Measurements from ENCODE around the gene AQP3. TPM values are rescaled to one million over a fixed set of nuclear protein-coding genes. Genes with fewer than 3 reads are reported as not detected.

Gene AQP3
- total and polyA plus RNA-seq, 2 of the 8 experiments (the other 6 are each of a cell fraction or from before 2014, with no cell fraction given) = 2.6 to 7.6 TPM

DNA sequence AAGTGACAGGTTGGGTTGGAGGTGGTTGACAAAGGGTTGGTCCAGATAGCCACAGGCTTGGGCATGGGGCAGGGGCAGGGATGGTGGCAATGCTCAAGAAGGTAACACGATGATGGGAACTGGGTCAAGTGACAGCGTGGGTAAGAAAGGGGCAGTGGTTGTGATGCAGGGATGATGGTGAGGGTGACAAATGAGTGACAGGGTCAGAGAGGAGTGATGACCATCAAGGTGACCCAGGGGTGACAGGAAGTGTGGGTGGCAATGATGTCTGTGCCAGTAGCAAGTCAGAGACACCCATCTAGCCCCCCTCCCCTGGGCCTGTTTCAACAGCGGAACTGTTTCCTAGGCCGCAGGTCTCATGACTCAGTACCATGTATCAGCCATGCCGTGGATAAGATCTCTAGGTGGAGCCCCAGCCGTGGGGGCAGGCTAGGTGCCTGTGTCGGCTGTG lies 20.5 kb downstream of the AQP3 start:
- no peak overlapping the region for H2BK12ac ChIP-seq (ENCODE audit: low read depth, low read length)
- no peak overlapping the region for H3K27ac ChIP-seq (ENCODE audit: low read depth, low read length)
- H2AK5ac ChIP-seq (ENCODE audit: low read depth, low read length) = no peak overlapping the region; the same call in 1 of the 2 replicates
- H3K18ac ChIP-seq (ENCODE audit: extremely low read depth, low read length) = no peak overlapping the region
- WGBS, 2 experiments (ENCODE audit: extremely low coverage in 1 of 2, insufficient coverage in 1 of 2, insufficient read length in 1 of 2, insufficient replicate concordance in 2 of 2, low coverage in 1 of 2, low lambda C conversion rate in 2 of 2, missing lambda C conversion rate in 1 of 2) = 87% methylated on average over 7 of the region's 7 CpGs; no CpG with 5 or more reads in 1 of the 2 experiments
- no peaks in the 10 kb centered on the region; the same call in 1 of the 2 replicates for H3K23me2 ChIP-seq (ENCODE audit: low read depth, low read length)
- H3K56ac ChIP-seq (replicated peaks; ENCODE audit: insufficient read length, low read depth, low read length) = no peak overlapping the region
- H3K27me3 ChIP-seq (replicated peaks in 1 of 4; ENCODE audit: control insufficient read depth in 3 of 4, extremely low read depth in 1 of 4, insufficient read depth in 3 of 4, low read length in 3 of 4) = no peaks in the 10 kb centered on the region
- H3K9me3 ChIP-seq (ENCODE audit: insufficient read depth in 2 of 2, low read depth in 1 of 2, low read length in 1 of 2) = no peaks in the 10 kb centered on the region
- DNase-seq (ENCODE audit: low read depth in 1 of 2, low spot score in 2 of 2) = no peak
- no peak overlapping the region for H3K9ac ChIP-seq (replicated peaks in 1 of 4; ENCODE audit: extremely low read depth in 1 of 4, low read depth in 3 of 4, low read length in 3 of 4)
- 0 out of 2 replicates have a peak overlapping the region, but pooled peaks have one; percentile 29 for H2BK15ac ChIP-seq (ENCODE audit: low read length)
- TF ChIP-seq RAD21 (IDR thresholded peaks at IDR 0.05 in 1 of 2, conservative IDR thresholded peaks at IDR 0.05 in 1 of 2; ENCODE audit: low read depth in 2 of 2, low read length in 2 of 2) = no peak
- TF ChIP-seq BCL11A (IDR thresholded peaks at IDR 0.05; ENCODE audit: low read depth in 2 of 2, low read length in 2 of 2) = no peak
- TF ChIP-seq SP2 (IDR thresholded peaks at IDR 0.05; ENCODE audit: low read length) = no peak
- no peak for TF ChIP-seq CHD2 (IDR thresholded peaks at IDR 0.05; ENCODE audit: low read length)
- no peak for TF ChIP-seq CTBP2 (IDR thresholded peaks at IDR 0.05; ENCODE audit: borderline replicate concordance, insufficient read depth, insufficient read length, low read length)
- TF ChIP-seq, protein P1, sequence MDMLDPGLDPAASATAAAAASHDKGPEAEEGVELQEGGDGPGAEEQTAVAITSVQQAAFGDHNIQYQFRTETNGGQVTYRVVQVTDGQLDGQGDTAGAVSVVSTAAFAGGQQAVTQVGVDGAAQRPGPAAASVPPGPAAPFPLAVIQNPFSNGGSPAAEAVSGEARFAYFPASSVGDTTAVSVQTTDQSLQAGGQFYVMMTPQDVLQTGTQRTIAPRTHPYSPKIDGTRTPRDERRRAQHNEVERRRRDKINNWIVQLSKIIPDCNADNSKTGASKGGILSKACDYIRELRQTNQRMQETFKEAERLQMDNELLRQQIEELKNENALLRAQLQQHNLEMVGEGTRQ (IDR thresholded peaks at IDR 0.05; ENCODE audit: low read length) = no peak
- TF ChIP-seq CREB1 (IDR thresholded peaks at IDR 0.05) = no peak
- no peak for TF ChIP-seq BACH1 (IDR thresholded peaks at IDR 0.05; ENCODE audit: low read length)
- no peak for TF ChIP-seq SIN3A (conservative IDR thresholded peaks at IDR 0.05 in 1 of 2, IDR thresholded peaks at IDR 0.05 in 1 of 2; ENCODE audit: low read depth in 1 of 2, low read length in 2 of 2)
- TF ChIP-seq EGR1 (IDR thresholded peaks at IDR 0.05; ENCODE audit: borderline replicate concordance, low read depth, low read length) = no peak
- TF ChIP-seq SP4 (IDR thresholded peaks at IDR 0.05; ENCODE audit: low read length) = no peak
- no peak for TF ChIP-seq POU5F1 (IDR thresholded peaks at IDR 0.05; ENCODE audit: low read depth, low read length)
- no peak for TF ChIP-seq BRCA1 (IDR thresholded peaks at IDR 0.05; ENCODE audit: low read depth, low read length)
- TF ChIP-seq NRF1 (IDR thresholded peaks at IDR 0.05; ENCODE audit: low read depth, low read length) = no peak
- H2BK20ac ChIP-seq (ENCODE audit: low read length) = no peak overlapping the region
- H3K4me1 ChIP-seq (replicated peaks in 1 of 4; ENCODE audit: control insufficient read depth in 3 of 4, insufficient read depth in 4 of 4, low read length in 3 of 4) = peaks cover 0 to 2% (median 0%) of the 10 kb centered on the region in 4 experiments; a peak in 1 of 7 replicates
- FAIRE-seq = no peak
- no peak overlapping the region for H2AFZ ChIP-seq (ENCODE audit: low read length)
- no peak overlapping the region for H3K23ac ChIP-seq (ENCODE audit: insufficient read length)
- H2BK120ac ChIP-seq (replicated peaks; ENCODE audit: low read depth, low read length) = no peak overlapping the region
- no peaks in the 10 kb centered on the region for H3K79me2 ChIP-seq (ENCODE audit: control insufficient read depth in 1 of 2, insufficient read depth in 2 of 2, low read length in 2 of 2)
- H3K14ac ChIP-seq (ENCODE audit: insufficient read length) = no peak overlapping the region
- ChIA-PET POLR2A (ENCODE audit: partially characterized antibody) (no interaction called here), CTCF (ENCODE audit: partially characterized antibody) (interaction anchor here (1.1 to 2.5 kb wide), 4 partner anchors 9 to 26 kb away, joined by 3 to 8 read pairs (median 7); no protein-coding TSS in a partner anchor)
- H4K8ac ChIP-seq (ENCODE audit: extremely low read depth, insufficient read depth, low read length) = no peak overlapping the region
- H3K79me1 ChIP-seq (ENCODE audit: low read depth, low read length) = no peaks in the 10 kb centered on the region
- no peaks in the 10 kb centered on the region for H4K20me1 ChIP-seq (replicated peaks in 1 of 2; ENCODE audit: control insufficient read depth in 1 of 2, insufficient read depth in 2 of 2, low read length in 2 of 2)
- H3K4me3 ChIP-seq (ENCODE audit: extremely low read depth in 1 of 4, insufficient read depth in 2 of 4, low read depth in 3 of 4, low read length in 4 of 4) = no peak overlapping the region
- H4K5ac ChIP-seq (ENCODE audit: insufficient read length, low read depth, low read length) = no peak overlapping the region
- H3K36me3 ChIP-seq (ENCODE audit: control insufficient read depth in 2 of 4, insufficient read depth in 4 of 4, low read length in 3 of 4) = no peaks in the 10 kb centered on the region
- H4K91ac ChIP-seq (replicated peaks; ENCODE audit: insufficient read length, low read length) = no peak overlapping the region
- H3K4ac ChIP-seq (replicated peaks; ENCODE audit: insufficient read length, low read depth, low read length) = no peak overlapping the region
- H3K4me2 ChIP-seq (ENCODE audit: insufficient read depth in 1 of 2, low read depth in 2 of 2, low read length in 2 of 2) = no peak overlapping the region
- H2BK5ac ChIP-seq (ENCODE audit: low read depth, low read length) = no peak overlapping the region
